GM06990 (cell line): Measurements from ENCODE around the gene KRTAP9-6.
"Not testable (repeated sequence)": the region's sequence is repeated elsewhere in the genome, so short reads cannot be mapped to it uniquely, and the experiment has no call there.

Experiments
- DNase-seq: peaks from one replicate; pipeline ENCODE4 v3.0.0-alpha.2; 2011; ENCODE audit not compliant: insufficient read length; ENCODE audit errors: extremely low read depth
- H3K27me3 ChIP-seq: replicated peaks from 2 replicates; pipeline ENCODE4 v1.6.0; 2011; ENCODE audit warnings: low read length; ENCODE audit not compliant: control insufficient read depth, insufficient read depth
- H3K36me3 ChIP-seq: 2 replicates; pipeline ENCODE4 v1.5.1; 2011; ENCODE audit warnings: low read length; ENCODE audit not compliant: control insufficient read depth, insufficient read depth
- H3K4me3 ChIP-seq: replicated peaks from 2 replicates; pipeline ENCODE4 v1.5.1; 2011; ENCODE audit warnings: low read depth, mild to moderate bottlenecking, control low read depth, low read length
- CTCF ChIP-seq: IDR thresholded peaks from 2 replicates; pipeline ENCODE4 v1.5.1; 2011; ENCODE audit warnings: low read length, control low read depth, mild to moderate bottlenecking, inconsistent platforms; ENCODE audit not compliant: insufficient read depth, poor library complexity, severe bottlenecking

Gene KRTAP9-6

GRCh38 chr17:41231731-41232130, 33.4 kb upstream of the KRTAP9-6 start:
- no peaks in the 10 kb centered on the region for H3K27me3 ChIP-seq
- H3K36me3 ChIP-seq, result no peaks in the 10 kb centered on the region
- no peak overlapping the region for H3K4me3 ChIP-seq
- TF ChIP-seq CTCF, result no peak
- no peak for DNase-seq

GRCh38 chr17:41232399-41233105, 32.6 kb upstream of the KRTAP9-6 start, which contains the start of gene KRTAP9-3:
Gene KRTAP9-3, plus strand, starts transcription at chr17:41232449. Its CDS starts 53 bp downstream, at chr17:41232502.
- not testable (repeated sequence) for H3K27me3 ChIP-seq, DNase-seq, H3K4me3 ChIP-seq, H3K36me3 ChIP-seq

GRCh38 chr17:41237116-41237515, 28.1 kb upstream of the KRTAP9-6 start:
- H3K4me3 ChIP-seq, H3K27me3 ChIP-seq: not testable (repeated sequence)

GRCh38 chr17:41237949-41238437, 27.2 kb upstream of the KRTAP9-6 start, which contains the start of gene KRTAP9-8:
Gene KRTAP9-8, plus strand, starts transcription at chr17:41237999. Its CDS starts 53 bp downstream, at chr17:41238052.
- H3K4me3 ChIP-seq, H3K36me3 ChIP-seq, DNase-seq, H3K27me3 ChIP-seq: not testable (repeated sequence)

More at GRCh38 chr17:41237116-41237515, 28.1 kb upstream of the KRTAP9-6 start:
- H3K36me3 ChIP-seq, DNase-seq: not testable (repeated sequence)

DNA sequence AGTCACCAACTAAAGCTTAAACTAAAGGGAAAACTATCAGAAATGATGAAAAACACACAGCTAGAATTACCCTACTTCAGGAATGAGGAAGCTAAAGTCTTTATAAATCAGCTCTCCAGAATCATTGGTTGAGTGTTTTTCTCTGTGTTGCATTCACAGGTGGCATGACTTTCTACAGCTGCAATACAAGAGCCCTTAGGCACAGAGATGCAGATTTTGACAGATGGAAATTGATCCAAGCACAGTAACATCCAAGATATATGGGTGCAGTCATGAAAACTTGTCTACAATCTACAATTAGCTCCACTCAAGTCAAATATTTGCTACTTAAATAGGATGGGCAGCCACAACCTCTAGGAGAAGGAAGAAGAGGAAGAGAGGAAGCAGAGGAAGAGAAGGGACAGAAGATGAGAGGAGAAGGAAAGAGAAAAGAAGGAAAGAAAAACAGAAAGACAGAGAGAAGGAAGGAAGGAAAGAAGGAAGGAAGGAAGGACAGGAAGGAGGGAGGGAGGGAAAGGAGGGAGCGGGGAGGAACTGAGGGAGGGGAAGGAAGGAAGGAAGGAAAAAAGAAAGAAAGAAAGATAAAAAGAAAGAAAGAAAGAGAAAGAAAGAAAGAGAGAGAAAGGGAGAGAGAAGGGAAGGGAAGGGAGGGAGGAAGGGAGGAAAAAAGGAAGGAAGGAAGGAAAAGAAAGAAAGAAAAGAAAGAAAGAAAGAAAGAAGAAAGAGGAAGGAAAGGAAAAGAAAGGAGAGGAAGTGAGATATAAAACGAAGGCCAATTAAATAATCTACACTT, 18.0 kb upstream of the KRTAP9-6 start:
- H3K27me3 ChIP-seq, H3K36me3 ChIP-seq, DNase-seq, H3K4me3 ChIP-seq: not testable (repeated sequence)

- H3K27me3 ChIP-seq, H3K36me3 ChIP-seq, H3K4me3 ChIP-seq, DNase-seq: not testable (repeated sequence)
These were observed 15.4 kb upstream of the KRTAP9-6 start, which contains the start of gene KRTAP9-4 for GRCh38 chr17:41249637-41250240. Gene KRTAP9-4, plus strand, starts transcription at chr17:41249687. Its CDS starts 34 bp downstream, at chr17:41249721.

DNA sequence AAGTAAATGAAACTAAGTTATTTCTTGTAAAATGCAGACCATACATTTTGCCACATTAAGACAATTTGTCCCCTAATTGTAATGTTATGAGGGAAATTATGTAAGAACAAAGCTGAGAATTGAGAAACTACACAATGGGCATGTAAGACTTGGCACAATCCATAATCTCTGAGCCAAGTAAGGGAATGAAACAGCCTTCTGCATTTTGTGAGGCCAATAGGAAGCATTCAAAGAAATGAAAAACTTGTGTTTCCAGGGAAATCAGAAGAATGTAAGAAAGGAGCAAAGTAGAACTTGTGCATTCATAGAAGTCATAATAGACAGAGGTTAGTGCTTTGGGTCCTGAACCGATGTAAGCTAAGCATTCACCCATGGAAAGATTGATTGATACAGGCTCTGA, 13.9 kb upstream of the KRTAP9-6 start:
- Histone ChIP-seq H3K36me3 (no peaks in the 10 kb centered on the region), H3K4me3 (no peak overlapping the region), H3K27me3 (no peaks in the 10 kb centered on the region)
- no peak for DNase-seq
- no peak for TF ChIP-seq CTCF

GRCh38 chr17:41254861-41255260, 10.3 kb upstream of the KRTAP9-6 start:
- Histone ChIP-seq H3K36me3 (no peaks in the 10 kb centered on the region), H3K4me3 (no peak overlapping the region), H3K27me3 (no peaks in the 10 kb centered on the region)
- DNase-seq, result no peak
- TF ChIP-seq CTCF, result no peak

DNA sequence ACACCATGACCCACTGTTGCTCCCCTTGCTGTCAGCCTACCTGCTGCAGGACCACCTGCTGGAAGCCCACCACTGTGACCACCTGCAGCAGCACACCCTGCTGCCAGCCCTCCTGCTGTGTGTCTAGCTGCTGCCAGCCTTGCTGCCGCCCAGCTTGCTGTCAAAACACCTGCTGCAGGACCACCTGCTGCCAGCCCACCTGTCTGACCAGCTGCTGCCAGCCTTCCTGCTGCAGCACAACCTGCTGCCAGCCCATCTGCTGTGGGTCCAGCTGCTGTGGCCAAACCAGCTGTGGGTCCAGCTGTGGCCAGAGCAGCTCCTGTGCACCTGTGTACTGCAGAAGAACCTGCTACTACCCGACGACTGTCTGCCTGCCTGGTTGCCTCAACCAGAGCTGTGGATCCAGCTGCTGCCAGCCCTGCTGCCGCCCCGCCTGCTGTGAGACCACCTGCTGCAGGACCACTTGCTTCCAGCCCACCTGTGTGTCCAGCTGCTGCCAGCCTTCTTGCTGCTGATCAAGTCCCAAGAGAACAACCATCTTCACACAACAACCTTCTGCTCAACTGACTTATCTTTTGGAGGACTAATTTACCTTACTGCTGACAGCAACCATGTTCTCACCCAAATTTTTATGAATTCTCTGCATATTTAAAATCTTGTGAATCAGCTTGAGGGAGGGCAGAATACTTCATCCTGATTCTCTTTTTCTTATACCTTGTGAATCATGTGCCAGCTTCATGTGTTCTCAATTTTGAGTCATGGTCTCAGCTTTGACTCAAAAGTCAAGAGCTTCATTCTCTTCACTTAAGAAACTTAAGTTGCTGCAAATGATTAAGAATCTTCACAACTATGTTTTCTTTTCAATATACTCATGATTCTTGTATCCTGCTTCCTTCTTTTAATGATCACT, 9.5 kb upstream of the KRTAP9-6 start, which contains the start of gene KRTAP9-9:
TSS of gene KRTAP9-9 (plus strand) at position 4 of the 910 bp plus-strand sequence.
- DNase-seq, H3K27me3 ChIP-seq, H3K36me3 ChIP-seq, H3K4me3 ChIP-seq: not testable (repeated sequence)
